Head of caudate nucleus (tissue), 42 donors: ENCODE data around the gene UXS1.
"Not testable (repeated sequence)": the region's sequence is repeated elsewhere in the genome, so short reads cannot be mapped to it uniquely, and the experiment has no call there.

Experiments
- DNase-seq, 42 donors: peaks; one replicate each; pipeline versions ENCODE4 v3.0.0 to v3.0.0-alpha.2; 2020 to 2021; ENCODE audit warnings: mixed read lengths in 7 of 42
- intact Hi-C: fragments of 100-400 bp; cut with DNase I; formaldehyde crosslinking; loops from one replicate; pipeline ENCODE4 v1.15.0; 2022

UXS1 gene

GRCh38 chr2:106193977-106194778, at the start of gene UXS1:
Gene UXS1, minus strand, starts transcription at chr2:106194301. Its CDS starts 60 bp downstream, at chr2:106194241.
- intact Hi-C loops: no loop called here
- DNase-seq: peak; percentile 90 to 98 (median 96)

GRCh38 chr2:106239491-106239890, 45.4 kb upstream of the UXS1 start:
- DNase-seq, intact Hi-C loops: not testable (repeated sequence)

DNA sequence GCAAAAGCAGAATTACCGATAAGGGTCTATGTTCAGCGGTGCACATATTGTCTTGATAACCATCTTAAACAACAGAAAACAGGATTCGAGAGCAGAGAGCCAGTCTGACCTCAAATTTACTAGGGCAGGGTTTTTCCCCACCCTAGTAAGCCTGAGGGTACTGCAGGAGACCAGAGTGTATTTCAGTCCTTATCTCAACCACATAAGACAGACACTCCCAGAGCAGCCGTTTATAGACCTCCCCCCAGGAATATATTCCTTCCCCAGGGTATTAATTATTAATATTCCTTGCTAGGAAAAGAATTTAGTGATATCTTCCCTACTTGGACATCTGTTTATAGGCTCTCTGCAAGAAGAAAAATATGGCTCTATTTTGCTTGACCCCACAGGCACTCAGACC, 41.3 kb upstream of the UXS1 start:
- intact Hi-C loops, DNase-seq: not testable (repeated sequence)

GRCh38 chr2:106233350-106233706, 39.2 kb upstream of the UXS1 start:
- intact Hi-C loops: no loop called here
- no peak for DNase-seq

- peak in 12 of 42 donors; percentile 7 to 53 (median 24) for DNase-seq
- intact Hi-C loops: no loop called here
Measured at GRCh38 chr2:106232638-106233349, 38.7 kb upstream of the UXS1 start.

GRCh38 chr2:106223347-106223746, 29.2 kb upstream of the UXS1 start:
- no peak for DNase-seq
- intact Hi-C loops: no loop called here

DNA sequence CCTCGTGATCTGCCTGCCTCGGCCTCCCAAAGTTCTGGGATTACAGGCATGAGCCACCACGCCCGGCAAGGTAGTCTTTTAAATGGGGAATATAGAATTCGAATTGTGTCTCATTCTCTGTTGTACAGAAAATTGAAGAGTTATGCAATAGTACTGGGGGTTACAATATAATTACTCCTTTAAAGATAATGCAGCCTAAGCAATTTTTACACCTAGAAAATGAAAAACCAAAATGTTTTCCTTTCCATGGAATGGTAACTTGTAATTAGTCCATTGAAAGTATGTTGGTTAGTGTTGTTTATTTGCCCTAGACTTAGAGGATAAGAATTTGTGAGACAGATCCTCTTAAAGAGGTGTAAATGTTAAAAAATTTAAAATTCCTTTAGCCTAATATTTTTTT, 28.0 kb upstream of the UXS1 start:
- DNase-seq, intact Hi-C loops: not testable (repeated sequence)

GRCh38 chr2:106219813-106220212, 25.7 kb upstream of the UXS1 start:
- intact Hi-C loops: no loop called here
- no peak for DNase-seq

GRCh38 chr2:106219157-106219556, 25.1 kb upstream of the UXS1 start:
- intact Hi-C loops, DNase-seq: not testable (repeated sequence)

- intact Hi-C loops: no loop called here
- DNase-seq: no peak
Measured at GRCh38 chr2:106208874-106209273, 14.8 kb upstream of the UXS1 start.

- intact Hi-C loops: no loop called here
Measured at GRCh38 chr2:106208399-106208798, 14.3 kb upstream of the UXS1 start.

GRCh38 chr2:106207246-106207645, 13.1 kb upstream of the UXS1 start:
- DNase-seq: no peak
- intact Hi-C loops: no loop called here

More at GRCh38 chr2:106208399-106208798, 14.3 kb upstream of the UXS1 start:
- DNase-seq: no peak

GRCh38 chr2:106205488-106205887, 11.4 kb upstream of the UXS1 start:
- no peak for DNase-seq
- intact Hi-C loops: no loop called here

GRCh38 chr2:106204551-106204950, 10.4 kb upstream of the UXS1 start:
- DNase-seq, intact Hi-C loops: not testable (repeated sequence)

GRCh38 chr2:106201661-106202060, 7.6 kb upstream of the UXS1 start:
- intact Hi-C loops: no loop called here
- no peak for DNase-seq

DNA sequence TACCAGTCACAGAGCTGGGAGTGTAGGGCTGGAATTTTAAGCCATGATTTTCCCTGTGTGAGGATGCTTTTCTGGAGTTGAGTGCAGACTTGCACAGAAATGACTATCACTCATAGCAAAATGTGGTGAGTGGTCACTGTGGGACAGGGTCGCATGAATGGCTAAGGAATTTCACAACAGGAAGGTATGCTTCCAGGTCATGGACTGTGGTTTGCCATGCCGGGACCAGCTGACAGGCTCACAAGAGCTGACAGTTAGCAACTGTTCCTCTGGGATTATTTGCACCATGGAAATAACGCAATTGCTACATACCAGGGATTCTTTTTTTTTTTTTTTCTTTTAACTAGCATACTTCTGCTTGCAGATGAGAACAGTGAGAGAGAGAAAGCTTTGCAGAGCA, 3.8 kb upstream of the UXS1 start:
- intact Hi-C loops: no loop called here
- no peak for DNase-seq

- no peak for DNase-seq
- intact Hi-C loops: no loop called here
Measured at GRCh38 chr2:106195981-106196380, 1.9 kb upstream of the UXS1 start.

DNA sequence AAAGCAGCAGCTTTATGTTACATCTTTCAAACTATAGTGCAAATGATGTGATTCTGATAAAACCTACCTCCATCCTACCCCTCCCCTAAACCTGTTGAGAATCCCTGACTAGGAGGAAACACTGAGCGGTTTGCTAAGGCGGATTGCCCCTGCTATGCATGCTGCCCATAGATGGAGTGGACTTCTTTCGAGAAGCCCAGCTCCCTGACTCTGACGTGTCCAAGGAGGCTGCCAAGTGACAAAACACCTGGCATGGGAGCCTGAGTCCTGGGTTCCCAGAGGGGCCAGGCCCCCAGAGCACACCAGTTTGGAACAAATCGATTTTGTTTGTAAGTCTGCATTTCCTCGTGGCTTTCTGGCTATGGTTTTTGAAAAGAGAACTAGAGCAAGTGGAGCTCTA, 1.4 kb upstream of the UXS1 start:
- peak in 1 of 42 donors; percentile 7 for DNase-seq
- intact Hi-C loops: no loop called here

DNA sequence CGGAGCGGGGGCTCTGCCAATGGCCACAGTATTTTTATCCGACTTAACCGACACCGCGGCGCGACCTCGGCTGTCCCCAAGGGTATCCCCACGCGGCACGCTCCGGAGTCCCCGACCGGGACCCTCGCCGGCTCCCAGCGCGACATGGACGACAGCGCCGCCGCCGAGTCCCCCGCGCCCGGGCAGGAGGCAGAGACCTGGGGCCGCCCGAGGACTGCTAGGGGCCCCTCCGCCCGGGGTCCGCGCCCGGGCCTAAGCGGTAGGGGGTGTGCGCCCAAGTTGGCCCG, 468 bp downstream of the UXS1 start:
- DNase-seq: peak in 19 of 42 donors; percentile 14 to 64 (median 31)
- intact Hi-C loops: no loop called here

- intact Hi-C loops: no loop called here
- peak in 35 of 42 donors; percentile 13 to 60 (median 35) for DNase-seq
Measured at GRCh38 chr2:106192752-106193689, 1.1 kb downstream of the UXS1 start.
